ENCODE results near the gene SPANXD.
"Not testable (repeated sequence)": the region's sequence is repeated elsewhere in the genome, so short reads cannot be mapped to it uniquely, and the experiment has no call there.

The SPANXD gene

GRCh38 chrX:141698639-141699038 is at the start of gene SPANXD:
TSS of gene SPANXD (minus strand) at chrX:141698739. CDS start at chrX:141698405, 334 bp downstream.
- ATAC-seq, H3K27me3 Mint-ChIP-seq: not testable (repeated sequence)

GRCh38 chrX:141742666-141743065 is 44.1 kb upstream of the SPANXD start:
- no peaks in the 10 kb centered on the region for H3K27me3 Mint-ChIP-seq
- H3K4me1 Mint-ChIP-seq, result no peaks in the 10 kb centered on the region
- no peak overlapping the region for H3K27ac Mint-ChIP-seq
- no peak for ATAC-seq
- H3K9me3 Mint-ChIP-seq, result no peaks in the 10 kb centered on the region
- DNase-seq, result no peak
- H3K4me3 Mint-ChIP-seq, result no peak overlapping the region

More at GRCh38 chrX:141698639-141699038, at the start of gene SPANXD:
- H3K4me3 Mint-ChIP-seq, DNase-seq, H3K9me3 Mint-ChIP-seq, H3K27ac Mint-ChIP-seq, H3K4me1 Mint-ChIP-seq: not testable (repeated sequence)

DNA sequence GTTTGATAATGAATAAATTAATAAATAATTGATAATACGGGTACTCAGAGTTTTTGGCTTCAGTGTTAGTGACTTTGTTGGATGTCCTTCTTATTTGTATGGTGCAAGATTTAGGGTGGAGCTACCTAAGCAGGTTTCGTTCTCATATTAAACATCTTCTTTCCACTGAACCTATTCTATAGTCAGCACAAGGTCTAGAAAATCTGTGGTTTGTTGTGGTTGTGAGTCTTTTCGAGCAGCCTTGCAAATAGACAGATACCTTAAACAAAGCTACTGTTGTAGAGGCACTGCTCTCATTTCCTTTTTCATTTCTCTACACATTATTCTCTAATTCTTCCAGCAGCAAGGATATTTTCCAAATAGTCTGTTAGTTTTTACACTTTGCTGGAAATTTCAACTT is 38.1 kb upstream of the SPANXD start:
- H3K27me3 Mint-ChIP-seq, result no peaks in the 10 kb centered on the region
- no peak overlapping the region for H3K27ac Mint-ChIP-seq
- no peaks in the 10 kb centered on the region for H3K9me3 Mint-ChIP-seq
- H3K4me1 Mint-ChIP-seq, result no peaks in the 10 kb centered on the region
- DNase-seq (no peak), ATAC-seq (no peak)
- no peak overlapping the region for H3K4me3 Mint-ChIP-seq

- Mint-ChIP-seq H3K4me1 (no peaks in the 10 kb centered on the region), H3K27me3 (no peaks in the 10 kb centered on the region), H3K4me3 (no peak overlapping the region), H3K27ac (no peak overlapping the region), H3K9me3 (no peaks in the 10 kb centered on the region)
- DNase-seq (no peak), ATAC-seq (no peak)
Measured at GRCh38 chrX:141733371-141733770, 34.8 kb upstream of the SPANXD start.

DNA sequence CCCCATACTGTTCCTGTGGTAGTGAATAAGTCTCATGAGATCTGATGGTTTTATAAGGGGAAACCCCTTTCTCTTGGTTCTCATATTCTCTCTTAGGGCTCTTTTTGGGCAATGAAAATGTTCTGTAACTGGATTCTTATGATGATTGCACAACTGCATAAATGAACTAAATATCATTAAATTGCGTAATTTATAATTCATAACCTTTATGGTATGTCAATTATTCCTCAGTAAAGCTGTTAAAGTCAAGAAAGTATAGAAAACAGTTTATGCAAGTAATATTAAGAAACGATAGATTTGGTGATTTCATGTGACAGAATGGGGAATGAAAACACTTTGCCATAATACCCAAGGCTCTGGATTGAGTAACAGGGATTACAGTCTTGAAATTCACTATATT is 33.5 kb upstream of the SPANXD start:
- ATAC-seq, result no peak
- no peak overlapping the region for H3K4me3 Mint-ChIP-seq
- H3K27ac Mint-ChIP-seq, result no peak overlapping the region
- H3K27me3 Mint-ChIP-seq, result no peaks in the 10 kb centered on the region
- no peaks in the 10 kb centered on the region for H3K9me3 Mint-ChIP-seq
- no peak for DNase-seq
- H3K4me1 Mint-ChIP-seq, result no peaks in the 10 kb centered on the region

DNA sequence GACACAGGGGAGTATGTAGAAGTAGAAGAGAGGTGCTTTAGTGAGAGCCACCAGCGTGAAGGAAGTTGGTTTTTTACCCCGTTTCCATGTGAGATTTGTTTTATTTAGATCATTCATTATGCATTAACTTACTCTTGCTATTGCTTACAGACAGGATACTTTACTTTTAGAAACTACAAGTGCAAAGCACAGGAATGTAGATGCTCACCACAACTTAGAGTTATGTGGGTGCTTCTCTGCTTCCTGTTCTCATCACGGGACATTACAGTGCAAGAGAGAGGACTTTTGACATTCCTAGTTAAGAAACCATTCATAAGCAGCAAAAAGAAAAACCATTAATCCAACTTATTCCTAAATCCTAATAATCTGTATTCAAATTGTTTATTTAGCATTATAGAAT is 25.6 kb upstream of the SPANXD start:
- H3K4me3 Mint-ChIP-seq, result no peak overlapping the region
- H3K4me1 Mint-ChIP-seq, result no peaks in the 10 kb centered on the region
- no peak overlapping the region for H3K27ac Mint-ChIP-seq
- no peaks in the 10 kb centered on the region for H3K27me3 Mint-ChIP-seq
- peaks cover 4 to 7% of the 10 kb centered on the region in 2 donors for H3K9me3 Mint-ChIP-seq
- ATAC-seq (no peak), DNase-seq (no peak)

DNA sequence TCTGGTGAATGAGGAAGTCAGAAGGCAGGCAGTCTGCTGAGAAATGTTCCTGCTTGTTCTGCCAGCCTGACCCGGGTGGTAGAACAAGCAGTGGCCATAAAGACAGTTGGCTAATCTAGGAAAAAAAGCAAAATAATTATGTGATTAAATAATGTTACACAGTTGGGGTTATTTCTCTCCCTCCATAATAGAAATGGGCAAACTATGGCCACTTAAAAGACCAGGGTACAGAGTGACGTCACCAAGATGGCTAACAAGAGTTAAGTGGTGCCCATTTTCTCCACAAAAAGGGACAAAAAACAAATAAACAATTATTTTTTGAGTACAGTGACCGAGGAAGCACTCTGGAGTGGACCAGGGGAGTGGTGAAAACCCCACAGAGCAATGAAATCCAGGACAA is 16.1 kb upstream of the SPANXD start:
- no peak overlapping the region for H3K27ac Mint-ChIP-seq

DNA sequence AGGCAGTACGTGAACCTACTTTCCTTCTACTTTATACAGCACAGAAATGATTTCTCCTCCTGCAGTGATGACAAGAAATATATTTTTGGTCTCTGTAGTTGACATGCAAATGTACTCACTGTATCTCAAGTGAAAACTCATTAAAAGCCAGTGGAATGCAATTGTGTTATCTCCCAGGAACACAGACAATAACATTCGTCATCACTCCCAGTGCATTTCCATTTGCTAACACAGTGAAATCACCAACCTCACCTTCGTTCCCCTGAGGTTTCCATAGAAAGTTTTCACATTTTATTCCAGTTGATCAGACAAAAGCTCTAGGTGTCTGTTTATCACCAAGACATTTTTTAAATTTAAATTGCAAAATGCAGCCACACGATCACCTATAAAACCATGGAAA is 2.5 kb upstream of the SPANXD start:
- Mint-ChIP-seq H3K4me1 (no peaks in the 10 kb centered on the region), H3K27ac (no peak overlapping the region), H3K9me3 (peaks cover 0 to 8% of the 10 kb centered on the region in 2 donors), H3K4me3 (no peak overlapping the region), H3K27me3 (no peaks in the 10 kb centered on the region)
- ATAC-seq (no peak), DNase-seq (no peak)

More for the DNA sequence above, 16.1 kb upstream of the SPANXD start:
- DNase-seq (no peak), ATAC-seq (no peak)
- Mint-ChIP-seq H3K9me3 (no peaks in the 10 kb centered on the region), H3K27me3 (no peaks in the 10 kb centered on the region), H3K4me3 (no peak overlapping the region), H3K4me1 (no peaks in the 10 kb centered on the region)

DNA sequence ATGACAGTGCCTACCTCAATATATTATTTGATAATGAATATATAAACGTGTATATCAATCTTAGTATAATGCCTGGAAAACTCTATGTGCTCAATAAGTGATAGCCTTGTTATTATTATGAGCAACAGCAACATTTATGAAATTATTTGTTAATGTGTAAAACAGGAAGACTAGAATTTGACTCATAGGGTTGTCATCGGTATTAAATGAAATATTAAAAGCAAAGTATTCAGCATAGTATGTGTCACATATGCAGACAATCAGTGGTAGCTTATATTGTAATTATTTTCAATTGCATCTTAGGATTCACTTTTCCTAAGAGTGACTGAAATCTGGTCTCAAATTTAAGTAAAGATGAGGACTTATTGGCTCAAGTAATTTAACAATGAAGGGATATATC is 24.6 kb downstream of the SPANXD start:
- Mint-ChIP-seq H3K27me3 (no peaks in the 10 kb centered on the region), H3K4me1 (no peaks in the 10 kb centered on the region), H3K27ac (no peak overlapping the region), H3K4me3 (no peak overlapping the region), H3K9me3 (peaks cover 0 to 11% of the 10 kb centered on the region in 2 donors)
- ATAC-seq (no peak), DNase-seq (no peak)

DNA sequence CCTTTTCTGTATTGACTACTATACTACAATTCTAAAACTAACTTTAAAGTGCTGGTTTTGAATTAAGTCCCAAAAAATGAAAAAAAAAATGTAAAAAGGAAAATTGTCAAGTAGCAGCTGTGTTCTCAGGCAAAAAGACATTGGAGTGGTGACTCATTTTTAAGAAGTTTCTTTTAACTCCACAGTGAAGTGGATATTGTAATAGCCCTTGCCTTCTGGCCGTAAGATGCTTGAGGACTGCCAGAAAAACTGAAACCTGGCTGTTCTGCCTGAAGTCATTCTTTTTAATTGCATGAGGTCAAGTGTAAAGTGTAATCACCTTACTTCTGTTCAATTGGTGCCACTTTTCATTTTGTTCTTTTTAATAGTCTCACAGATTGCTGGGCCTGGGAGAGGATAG is 28.9 kb downstream of the SPANXD start:
- Mint-ChIP-seq H3K4me1 (no peaks in the 10 kb centered on the region), H3K27me3 (no peaks in the 10 kb centered on the region), H3K9me3 (peaks cover 0 to 7% of the 10 kb centered on the region in 2 donors), H3K27ac (no peak overlapping the region), H3K4me3 (no peak overlapping the region)
- ATAC-seq (no peak), DNase-seq (no peak)

- H3K27me3 Mint-ChIP-seq, result no peaks in the 10 kb centered on the region
- no peak for ATAC-seq
Measured at GRCh38 chrX:141668371-141668770, 30.2 kb downstream of the SPANXD start.

GRCh38 chrX:141662781-141663180 is 35.8 kb downstream of the SPANXD start:
- Mint-ChIP-seq H3K4me1 (no peaks in the 10 kb centered on the region), H3K9me3 (peaks cover 0 to 7% of the 10 kb centered on the region in 2 donors), H3K27me3 (no peaks in the 10 kb centered on the region), H3K4me3 (no peak overlapping the region), H3K27ac (no peak overlapping the region)
- DNase-seq (no peak), ATAC-seq (no peak)

More at GRCh38 chrX:141668371-141668770, 30.2 kb downstream of the SPANXD start:
- H3K4me1 Mint-ChIP-seq, result no peaks in the 10 kb centered on the region
- no peak overlapping the region for H3K27ac Mint-ChIP-seq
- H3K9me3 Mint-ChIP-seq, result peaks cover 0 to 7% of the 10 kb centered on the region in 2 donors
- DNase-seq, result no peak
- H3K4me3 Mint-ChIP-seq, result no peak overlapping the region

DNA sequence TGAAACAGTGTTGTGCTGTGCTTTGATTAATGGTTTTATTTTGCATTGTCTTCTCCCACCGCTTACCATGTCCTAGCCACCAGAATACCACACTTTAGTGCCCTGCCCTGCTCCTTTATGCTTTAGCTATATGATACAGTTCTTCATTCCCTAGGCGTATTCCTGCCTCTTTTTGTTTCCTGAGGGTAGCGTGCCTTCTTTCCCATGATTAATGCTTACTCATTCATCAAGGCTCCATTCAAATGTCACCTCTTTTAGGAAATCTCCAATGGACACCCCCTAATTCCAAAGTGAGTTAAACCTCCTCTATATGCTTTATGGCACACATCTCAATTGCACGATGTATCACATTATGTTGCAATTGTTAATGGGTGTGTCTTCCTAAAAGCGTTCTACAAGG is 46.3 kb downstream of the SPANXD start:
- no peaks in the 10 kb centered on the region for H3K4me1 Mint-ChIP-seq
- no peaks in the 10 kb centered on the region for H3K27me3 Mint-ChIP-seq
- no peak for ATAC-seq
- no peak overlapping the region for H3K4me3 Mint-ChIP-seq
- H3K9me3 Mint-ChIP-seq, result no peaks in the 10 kb centered on the region
- H3K27ac Mint-ChIP-seq, result no peak overlapping the region
- DNase-seq, result no peak
